SK-N-SH (cell line): ENCODE measurements around the gene TRPM8.

Experiments
- CTCF ChIP-seq: fragments of 200-600 bp; sonication (generic); IDR thresholded peaks from 2 replicates; pipeline ENCODE4 v1.6.1; 2017; ENCODE audit warnings: antibody characterized with exemption, mild to moderate bottlenecking, moderate library complexity
- EP300 ChIP-seq, 2 experiments: IDR thresholded peaks; 2 replicates each; pipeline versions ENCODE4 v1.4.0 to v1.6.1; 2012; ENCODE audit warnings: borderline replicate concordance in 1 of 2, low read depth in 1 of 2, low read length in 1 of 2
- NRF1 ChIP-seq: IDR thresholded peaks from 2 replicates; pipeline ENCODE4 v1.6.1; 2012; ENCODE audit warnings: low read depth, mild to moderate bottlenecking, low read length
- POLR2AphosphoS5 ChIP-seq: IDR thresholded peaks from 2 replicates; pipeline ENCODE4 v1.6.1; 2012; ENCODE audit warnings: low read depth, low read length
- RFX5 ChIP-seq: IDR thresholded peaks from 2 replicates; pipeline ENCODE4 v1.6.1; 2012; ENCODE audit warnings: mild to moderate bottlenecking, improper control_type of control experiment, low read length
- SMC3 ChIP-seq: IDR thresholded peaks from 2 replicates; pipeline ENCODE4 v1.6.1; 2012; ENCODE audit warnings: low read depth, low read length, improper control_type of control experiment
- TAF1 ChIP-seq: IDR thresholded peaks from 2 replicates; pipeline ENCODE4 v1.6.1; 2012; ENCODE audit warnings: low read depth, mild to moderate bottlenecking, low read length, moderate library complexity, borderline replicate concordance
- USF2 ChIP-seq: fragments of 150-350 bp; IDR thresholded peaks from 2 replicates; pipeline ENCODE4 v1.6.1; 2017; ENCODE audit warnings: antibody characterized with exemption, low read length, low read depth, borderline replicate concordance

DNA sequence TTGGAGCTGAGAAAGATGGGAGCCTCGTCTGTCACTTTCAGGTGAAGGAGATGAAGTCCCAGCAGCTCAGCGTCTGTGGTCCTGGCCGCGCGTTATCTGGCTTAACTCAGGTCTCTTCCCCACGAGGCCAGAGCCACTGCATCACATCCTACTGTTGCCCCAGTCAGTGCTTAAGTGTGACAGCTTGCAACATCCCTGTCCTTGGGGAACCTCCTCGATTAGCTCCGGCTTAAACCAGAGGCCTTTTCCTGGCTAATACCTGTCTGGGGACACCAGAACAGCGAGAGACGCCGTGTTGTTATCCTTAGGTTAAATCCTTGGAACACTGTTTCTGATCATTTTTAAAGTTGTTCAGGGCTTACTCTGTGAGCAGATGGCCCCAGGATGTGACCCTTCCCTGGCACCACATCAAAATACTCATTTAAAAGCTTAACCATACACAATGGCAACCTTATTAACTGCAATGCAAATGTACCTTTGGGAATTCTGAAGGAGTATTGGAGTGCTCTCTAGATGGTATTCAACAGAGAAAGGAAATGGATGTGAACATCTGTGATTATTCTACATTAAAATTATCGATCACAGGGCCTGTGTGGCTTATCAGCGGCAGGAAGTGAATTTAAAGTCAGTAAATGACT lies 72.2 kb downstream of the TRPM8 start:
- TF ChIP-seq USF2, result no peak
- TF ChIP-seq EP300 (IDR thresholded peaks at IDR 0.05; ENCODE audit: borderline replicate concordance in 1 of 2, low read depth in 1 of 2, low read length in 1 of 2), result no peak
- TF ChIP-seq CTCF, result no peak
- no peak for TF ChIP-seq SMC3
- TF ChIP-seq NRF1, result no peak
- no peak for TF ChIP-seq RFX5
- TF ChIP-seq POLR2AphosphoS5, result no peak
- TF ChIP-seq TAF1, result no peak
